HG03108 (cell line): ENCODE results near the gene PPP1R8.
"Not testable (repeated sequence)": the region's sequence is repeated elsewhere in the genome, so short reads cannot be mapped to it uniquely, and the experiment has no call there.

Source experiments
- ATAC-seq: cut with Tn5 transposase; IDR thresholded peaks from one replicate; pipeline ENCODE4 v1.9.1; 2021; ENCODE audit warnings: moderate library complexity; ENCODE audit not compliant: unreplicated experiment

Gene PPP1R8

GRCh38 chr1:27830621-27831440, at the start of gene PPP1R8:
PPP1R8 (plus strand) TSS chr1:27830782; CDS start chr1:27830836, 54 bp downstream.
- peak; percentile 87 for ATAC-seq

GRCh38 chr1:27782950-27783349, 47.6 kb upstream of the PPP1R8 start:
- ATAC-seq: no peak

GRCh38 chr1:27784700-27785099, 45.9 kb upstream of the PPP1R8 start:
- ATAC-seq: no peak

- ATAC-seq: no peak
Observed at GRCh38 chr1:27785781-27786455, 44.7 kb upstream of the PPP1R8 start.

- ATAC-seq: no peak
Observed at GRCh38 chr1:27787895-27788294, 42.7 kb upstream of the PPP1R8 start.

GRCh38 chr1:27789540-27790041, 41.0 kb upstream of the PPP1R8 start:
- no peak for ATAC-seq

GRCh38 chr1:27790270-27790669, 40.3 kb upstream of the PPP1R8 start:
- ATAC-seq: not testable (repeated sequence)

- ATAC-seq: no peak
Observed at GRCh38 chr1:27795601-27796000, 35.0 kb upstream of the PPP1R8 start.

- ATAC-seq: no peak
Observed at GRCh38 chr1:27804791-27805190, 25.8 kb upstream of the PPP1R8 start.

- ATAC-seq: no peak
Observed at GRCh38 chr1:27806758-27807157, 23.8 kb upstream of the PPP1R8 start.

- ATAC-seq: no peak
Observed at GRCh38 chr1:27807385-27807784, 23.2 kb upstream of the PPP1R8 start.

GRCh38 chr1:27808131-27808530, 22.5 kb upstream of the PPP1R8 start:
- not testable (repeated sequence) for ATAC-seq

GRCh38 chr1:27809883-27810282, 20.7 kb upstream of the PPP1R8 start:
- ATAC-seq: no peak

- no peak for ATAC-seq
Observed at GRCh38 chr1:27811741-27812500, 18.7 kb upstream of the PPP1R8 start.

- ATAC-seq: no peak
Observed at GRCh38 chr1:27816921-27817630, 13.5 kb upstream of the PPP1R8 start.

- no peak for ATAC-seq
Observed at GRCh38 chr1:27821761-27822315, 8.7 kb upstream of the PPP1R8 start.

GRCh38 chr1:27823784-27824183, 6.8 kb upstream of the PPP1R8 start:
- ATAC-seq: no peak

GRCh38 chr1:27824411-27824810, 6.2 kb upstream of the PPP1R8 start:
- no peak for ATAC-seq

- not testable (repeated sequence) for ATAC-seq
Observed at GRCh38 chr1:27829339-27829960, 1.1 kb upstream of the PPP1R8 start.
